Upper lobe of left lung (tissue), 6 donors: Measurements from ENCODE around the gene KCTD7. TPM values are rescaled to one million over a fixed set of nuclear protein-coding genes. Genes with fewer than 3 reads are reported as not detected.
"Not testable (repeated sequence)": the region's sequence is repeated elsewhere in the genome, so short reads cannot be mapped to it uniquely, and the experiment has no call there.

ENCODE experiments used
- ATAC-seq, 2 donors: fragments of 200-7000 bp; cut with Tn5 transposase; one replicate each; pipeline ENCODE4 v1.9.1; 2022; ENCODE audit warnings: mild to moderate bottlenecking in 2 of 2, moderate library complexity in 2 of 2; ENCODE audit not compliant: low FRiP score in 2 of 2
- DNase-seq, 2 donors: peaks; one replicate each; pipeline ENCODE4 v3.0.0-alpha.2; 2019 to 2020
- H3K27ac ChIP-seq, 4 donors: fragments of 200-600 bp; sonication (generic); one replicate each; pipeline ENCODE4 v1.5.1; 2016 to 2019
- H3K27me3 ChIP-seq, 4 donors: fragments of 200-600 bp; sonication (generic); one replicate each; pipeline ENCODE4 v1.5.1; 2017 to 2019
- H3K36me3 ChIP-seq, 4 donors: fragments of 200-600 bp; sonication (generic); one replicate each; pipeline ENCODE4 v1.5.1; 2016 to 2019
- H3K4me1 ChIP-seq, 4 donors: fragments of 200-600 bp; sonication (generic); one replicate each; pipeline ENCODE4 v1.5.1; 2018 to 2019
- H3K4me3 ChIP-seq, 4 donors: fragments of 200-600 bp; sonication (generic); one replicate each; pipeline ENCODE4 v1.5.1; 2017 to 2019; ENCODE audit warnings: mild to moderate bottlenecking in 2 of 4, moderate library complexity in 1 of 4
- H3K9me3 ChIP-seq, 4 donors: fragments of 200-600 bp; sonication (generic); one replicate each; pipeline ENCODE4 v1.5.1; 2018 to 2019
- EP300 ChIP-seq, 4 donors: sonication (generic); formaldehyde crosslinking; IDR thresholded peaks; one replicate each; pipeline ENCODE4 v1.5.1; 2017; ENCODE audit warnings: antibody characterized with exemption in 4 of 4, control low read depth in 2 of 4
- POLR2A ChIP-seq, 4 donors: fragments of 450-650 bp; IDR thresholded peaks; one replicate each; pipeline ENCODE4 v1.5.1; 2016 to 2017; ENCODE audit warnings: antibody characterized with exemption in 4 of 4, mild to moderate bottlenecking in 2 of 4
- POLR2AphosphoS5 ChIP-seq, 2 donors: sonication (generic); formaldehyde crosslinking; IDR thresholded peaks; one replicate each; pipeline ENCODE4 v1.5.1; 2017; ENCODE audit warnings: antibody characterized with exemption in 2 of 2
- whole genome bisulfite sequencing, 2 donors: methylation state at CpG; one replicate each; pipeline ENCODE4 v1.1.5; 2017 to 2018; 5-methylcytosine and 5-hydroxymethylcytosine counted together
- total RNA-seq, 6 donors: library from RNA; depleted of rRNA in 4 of 6; stranded (reverse); fragments of >200 nt in 4 of 6; gene quantifications; one replicate each; pipeline versions ENCODE4 v1.1.0 to v1.2.1, GENCODE V29; 2016 to 2021
- TF ChIP-seq, protein P1 (sequence below), 6 experiments: fragments of 450-650 bp in 4 of 6; fragments of 200-600 bp in 2 of 6; sonication (generic) in 2 of 6; IDR thresholded peaks; one replicate each; pipeline ENCODE4 v1.5.1; 2016 to 2019; ENCODE audit warnings: antibody characterized with exemption in 6 of 6
- donor health status: DM: no; HTN: no; CAD: no; lungs with moderate emphysema.
- donor health status: DM: no; HTN: yes; CAD: no; lungs with severe emphysema.

The KCTD7 gene
- total RNA-seq, 6 donors from 2014 or later, result 6.1 to 38.8 (median 13.5) TPM

DNA sequence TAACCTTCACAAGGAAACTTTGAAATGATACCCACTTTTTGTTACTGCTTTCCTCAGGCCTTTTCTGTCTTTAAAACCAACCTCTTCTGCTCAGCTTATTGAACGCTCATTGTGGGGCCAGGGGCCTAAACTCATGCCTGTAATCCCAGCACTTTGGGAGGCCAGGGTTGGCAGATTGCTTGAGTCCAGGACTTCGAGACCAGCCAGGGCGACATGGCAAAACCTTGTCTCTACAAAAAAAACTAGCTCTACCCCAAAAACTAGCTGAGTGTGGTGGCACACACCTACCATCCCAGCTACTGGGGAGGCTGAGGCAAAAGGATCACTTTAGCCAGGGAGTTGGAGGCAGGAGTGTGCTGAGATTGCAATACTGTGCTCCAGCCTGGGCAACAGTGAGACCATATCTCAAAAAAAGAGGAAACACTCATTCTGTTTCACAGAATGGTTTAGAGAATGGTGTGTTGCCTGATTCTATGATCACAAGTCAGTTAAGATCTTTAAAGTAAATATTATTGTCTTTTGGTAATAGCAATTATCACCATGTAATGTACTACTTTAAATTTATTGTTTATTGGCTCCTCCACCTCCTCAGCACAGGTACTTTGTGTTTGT is 51.1 kb downstream of the KCTD7 start:
- no peak overlapping the region for H3K4me3 ChIP-seq
- no peak for TF ChIP-seq EP300 (IDR thresholded peaks at IDR 0.05)
- TF ChIP-seq, protein P1, sequence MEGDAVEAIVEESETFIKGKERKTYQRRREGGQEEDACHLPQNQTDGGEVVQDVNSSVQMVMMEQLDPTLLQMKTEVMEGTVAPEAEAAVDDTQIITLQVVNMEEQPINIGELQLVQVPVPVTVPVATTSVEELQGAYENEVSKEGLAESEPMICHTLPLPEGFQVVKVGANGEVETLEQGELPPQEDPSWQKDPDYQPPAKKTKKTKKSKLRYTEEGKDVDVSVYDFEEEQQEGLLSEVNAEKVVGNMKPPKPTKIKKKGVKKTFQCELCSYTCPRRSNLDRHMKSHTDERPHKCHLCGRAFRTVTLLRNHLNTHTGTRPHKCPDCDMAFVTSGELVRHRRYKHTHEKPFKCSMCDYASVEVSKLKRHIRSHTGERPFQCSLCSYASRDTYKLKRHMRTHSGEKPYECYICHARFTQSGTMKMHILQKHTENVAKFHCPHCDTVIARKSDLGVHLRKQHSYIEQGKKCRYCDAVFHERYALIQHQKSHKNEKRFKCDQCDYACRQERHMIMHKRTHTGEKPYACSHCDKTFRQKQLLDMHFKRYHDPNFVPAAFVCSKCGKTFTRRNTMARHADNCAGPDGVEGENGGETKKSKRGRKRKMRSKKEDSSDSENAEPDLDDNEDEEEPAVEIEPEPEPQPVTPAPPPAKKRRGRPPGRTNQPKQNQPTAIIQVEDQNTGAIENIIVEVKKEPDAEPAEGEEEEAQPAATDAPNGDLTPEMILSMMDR (IDR thresholded peaks at IDR 0.05), result no peak
- TF ChIP-seq POLR2AphosphoS5 (IDR thresholded peaks at IDR 0.05), result no peak
- no peak for TF ChIP-seq POLR2A (IDR thresholded peaks at IDR 0.05)
- H3K27me3 ChIP-seq, result no peaks in the 10 kb centered on the region
- no peaks in the 10 kb centered on the region for H3K9me3 ChIP-seq
- ATAC-seq (no peak), DNase-seq (no peak)
- no peaks in the 10 kb centered on the region for H3K36me3 ChIP-seq
- H3K4me1 ChIP-seq, result peaks cover 14 to 23% (median 20%) of the 10 kb centered on the region in 4 donors
- 93 to 100% methylated on average over 3 of the region's 3 CpGs for whole genome bisulfite sequencing, 2 donors
- peak overlapping the region in 1 of 4 donors; percentile 1 for H3K27ac ChIP-seq

DNA sequence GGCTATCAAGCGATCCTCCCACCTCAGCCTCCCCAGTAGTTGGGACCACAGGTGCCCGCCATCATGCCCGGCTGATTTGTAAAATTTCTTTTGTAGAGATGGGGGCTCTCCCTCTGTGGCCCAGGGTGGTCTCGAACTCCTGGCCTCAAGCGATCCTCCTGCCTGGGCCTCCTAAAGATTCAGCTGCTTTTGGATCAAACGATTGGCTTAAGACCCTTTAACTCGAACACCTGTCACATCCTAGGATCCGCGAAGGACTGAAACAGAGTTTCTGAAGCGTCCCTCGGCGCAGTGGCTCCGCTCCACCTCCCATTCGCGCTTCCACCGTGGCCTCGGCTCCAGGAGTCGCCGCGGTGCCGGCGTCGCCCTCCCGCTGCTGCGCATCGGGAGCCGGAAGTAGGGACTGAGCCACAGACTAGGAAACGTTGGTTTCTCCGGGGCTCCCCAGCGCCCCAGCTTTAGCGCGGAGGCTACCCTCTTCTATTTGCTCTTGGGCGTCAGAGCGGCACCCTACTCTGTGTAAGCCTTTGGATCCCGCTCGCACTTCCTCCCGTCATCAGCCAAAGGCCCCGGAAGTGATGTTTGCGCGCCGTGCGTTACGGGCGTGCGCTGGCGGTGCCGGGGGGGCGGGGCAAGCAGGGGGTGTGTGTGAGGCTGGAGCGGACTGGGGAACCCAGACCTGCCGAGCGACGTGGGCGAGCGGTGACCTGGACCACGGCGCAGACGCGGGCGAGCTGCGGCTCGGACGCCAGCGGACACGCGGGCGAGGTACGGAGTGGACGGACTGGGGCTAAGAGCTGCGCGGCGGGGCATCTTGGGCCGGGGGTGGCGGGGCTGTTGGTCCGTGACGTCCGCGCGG is 53.0 kb downstream of the KCTD7 start:
- peak overlapping the region; percentile 98 for H3K27ac ChIP-seq
- H3K9me3 ChIP-seq, result no peaks in the 10 kb centered on the region
- H3K4me1 ChIP-seq, result peaks cover 14 to 23% (median 20%) of the 10 kb centered on the region in 4 donors
- TF ChIP-seq, protein P1 (IDR thresholded peaks at IDR 0.05), result no peak
- TF ChIP-seq POLR2A (IDR thresholded peaks at IDR 0.05) (peak in 3 of 4 donors; percentile 79 to 98 (median 95)), EP300 (IDR thresholded peaks at IDR 0.05) (peak in 1 of 4 donors; percentile 74), POLR2AphosphoS5 (IDR thresholded peaks at IDR 0.05) (peak; percentile 98 to 99)
- peak overlapping the region; percentile 89 to 99 (median 96) for H3K4me3 ChIP-seq
- DNase-seq (peak; percentile 97 to 99), ATAC-seq (peak; percentile 98)
- 4 to 6% methylated on average over 24 to 45 of the region's 78 CpGs for WGBS, 2 donors
- no peaks in the 10 kb centered on the region for H3K36me3 ChIP-seq
- no peaks in the 10 kb centered on the region for H3K27me3 ChIP-seq

DNA sequence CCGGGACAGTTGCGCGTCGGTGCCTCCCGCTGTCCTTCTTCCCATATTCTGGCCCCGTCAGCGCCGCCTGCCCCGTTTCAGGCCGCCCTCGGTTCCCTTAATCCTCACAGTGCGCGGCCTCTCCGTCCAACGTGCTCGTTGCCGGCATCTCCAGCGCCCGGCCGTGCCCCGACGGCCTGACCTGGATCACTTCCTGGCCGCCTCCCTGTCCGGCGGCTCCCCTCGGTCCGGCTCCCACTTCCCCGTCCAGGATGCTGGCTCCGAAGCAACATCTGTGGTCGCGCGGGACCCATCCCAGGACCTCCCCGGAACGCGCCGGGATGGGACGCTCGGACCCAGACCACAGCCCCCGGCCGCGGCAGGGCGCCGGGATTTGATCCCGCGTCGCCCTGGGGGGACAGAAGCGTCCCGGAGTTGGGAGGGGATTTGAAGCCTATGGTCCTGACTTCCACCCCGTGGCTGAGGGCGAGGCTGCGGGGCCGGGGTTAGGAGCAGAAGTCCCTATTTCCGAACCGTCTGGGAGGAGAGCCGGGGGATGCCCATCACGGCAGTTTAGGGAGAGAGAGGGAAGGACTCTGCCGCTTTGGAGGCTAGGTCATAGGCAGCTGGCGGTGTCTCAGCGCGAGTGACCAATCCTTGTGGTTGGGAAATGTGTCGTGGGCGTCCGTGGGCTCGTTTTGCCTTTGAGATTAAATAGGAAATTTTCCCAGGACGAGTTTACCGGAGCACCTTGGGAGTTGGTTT is 53.8 kb downstream of the KCTD7 start:
- TF ChIP-seq, protein P1 (IDR thresholded peaks at IDR 0.05), result no peak
- H3K4me1 ChIP-seq, result peaks cover 14 to 23% (median 20%) of the 10 kb centered on the region in 4 donors
- H3K9me3 ChIP-seq, result no peaks in the 10 kb centered on the region
- no peaks in the 10 kb centered on the region for H3K36me3 ChIP-seq
- no peaks in the 10 kb centered on the region for H3K27me3 ChIP-seq
- H3K27ac ChIP-seq, result peak overlapping the region; percentile 98
- 6 to 10% methylated on average over 25 to 36 of the region's 66 CpGs for WGBS, 2 donors
- H3K4me3 ChIP-seq, result peak overlapping the region; percentile 89 to 99 (median 96)
- ATAC-seq (peak; percentile 52 to 75), DNase-seq (no peak)

DNA sequence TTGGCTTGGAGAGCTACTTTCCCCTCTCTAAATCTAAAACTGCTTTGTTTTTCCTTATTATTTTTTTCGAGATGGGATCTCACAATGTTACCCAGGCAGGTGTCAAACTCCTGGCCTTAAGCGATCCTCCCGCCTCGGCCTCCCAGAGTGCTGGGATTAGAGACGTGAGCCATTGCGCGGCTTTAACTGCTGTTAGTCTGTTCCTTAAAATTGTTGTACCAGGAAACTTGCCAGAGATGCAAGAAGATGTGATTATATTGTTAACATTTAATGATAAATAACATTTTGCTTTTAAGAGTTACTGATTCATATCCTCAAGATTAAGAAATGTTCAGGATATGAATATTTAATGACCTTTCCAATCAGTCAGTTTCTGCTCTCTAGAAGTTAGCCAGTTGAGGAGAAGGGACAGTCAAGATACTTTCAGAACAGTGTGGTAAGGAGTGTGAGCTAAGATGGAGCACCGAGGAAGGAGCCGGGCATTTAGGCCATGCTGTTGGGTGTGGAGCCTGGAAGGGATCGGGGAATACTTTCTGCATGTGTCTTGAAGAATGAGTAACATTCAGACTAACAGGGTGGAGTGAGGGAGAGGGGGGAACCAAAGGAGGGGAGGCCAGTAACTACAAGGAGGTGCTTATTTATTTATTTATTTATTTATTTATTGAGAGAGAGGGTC is 54.6 kb downstream of the KCTD7 start:
- peaks cover 14 to 23% (median 20%) of the 10 kb centered on the region in 4 donors for H3K4me1 ChIP-seq
- H3K9me3 ChIP-seq, DNase-seq, H3K27me3 ChIP-seq, H3K36me3 ChIP-seq: not testable (repeated sequence)
- 85 to 87% methylated on average over 10 of the region's 10 CpGs for WGBS, 2 donors
- ATAC-seq, result peak in 1 of 2 donors; percentile 56
- peak overlapping the region in 3 of 4 donors; percentile 89 to 97 (median 95) for H3K4me3 ChIP-seq
- peak overlapping the region in 2 of 4 donors; percentile 98 for H3K27ac ChIP-seq
